GM23338 (cell line): ENCODE data around the gene SNUPN. TPM values are rescaled to one million over a fixed set of nuclear protein-coding genes. Genes with fewer than 3 reads are reported as not detected.

ENCODE experiments used
- ATAC-seq: fragments of 200-7000 bp; cut with Tn5 transposase; 3 replicates; pipeline ENCODE4 v1.9.1; 2020
- DNase-seq: peaks from one replicate; pipeline ENCODE4 v3.0.0-alpha.2; 2015; ENCODE audit warnings: low spot score
- H2AFZ ChIP-seq: fragments of 200-600 bp; sonication (generic); 2 replicates; pipeline ENCODE4 v1.8.0; 2016; ENCODE audit warnings: antibody characterized with exemption, mild to moderate bottlenecking, moderate library complexity
- H3F3A ChIP-seq: fragments of 200-600 bp; sonication (generic); replicated peaks from 2 replicates; pipeline ENCODE4 v1.8.0; 2017; ENCODE audit warnings: antibody characterized with exemption, mixed run types, low read depth
- H3K27ac ChIP-seq: fragments of 200-600 bp; sonication (generic); 2 replicates; pipeline ENCODE4 v1.6.1; 2016; ENCODE audit warnings: low read depth
- H3K27me3 ChIP-seq: fragments of 200-600 bp; sonication (generic); 2 replicates; pipeline ENCODE4 v1.8.0; 2016; ENCODE audit warnings: mild to moderate bottlenecking, mixed run types, moderate library complexity; ENCODE audit not compliant: insufficient read depth
- H3K36me3 ChIP-seq: fragments of 200-600 bp; sonication (generic); 2 replicates; pipeline ENCODE4 v1.8.0; 2016; ENCODE audit warnings: mild to moderate bottlenecking; ENCODE audit not compliant: insufficient read depth
- H3K4me1 ChIP-seq: fragments of 200-600 bp; sonication (generic); 2 replicates; pipeline ENCODE4 v1.8.0; 2016; ENCODE audit warnings: mild to moderate bottlenecking, moderate library complexity; ENCODE audit not compliant: insufficient read depth
- H3K4me2 ChIP-seq: fragments of 200-600 bp; sonication (generic); 2 replicates; pipeline ENCODE4 v1.7.1; 2017; ENCODE audit warnings: mixed run types
- H3K4me3 ChIP-seq: fragments of 200-600 bp; sonication (generic); 2 replicates; pipeline ENCODE4 v1.6.1; 2016; ENCODE audit warnings: mixed run types
- H3K79me2 ChIP-seq: fragments of 200-600 bp; sonication (generic); replicated peaks from 2 replicates; pipeline ENCODE4 v1.8.0; 2017; ENCODE audit warnings: mild to moderate bottlenecking; ENCODE audit not compliant: insufficient read depth
- H3K9me2 ChIP-seq: fragments of 200-600 bp; sonication (generic); 2 replicates; pipeline ENCODE4 v1.8.0; 2017; ENCODE audit not compliant: insufficient read depth
- H4K20me1 ChIP-seq: fragments of 200-600 bp; sonication (generic); replicated peaks from 2 replicates; pipeline ENCODE4 v1.8.0; 2017; ENCODE audit warnings: mild to moderate bottlenecking; ENCODE audit not compliant: insufficient read depth
- H3K27ac Mint-ChIP-seq: 2 replicates; pipeline ENCODE4 v1.8.0; 2020; ENCODE audit warnings: inconsistent platforms, mild to moderate bottlenecking, moderate library complexity, mixed read lengths
- H3K27me3 Mint-ChIP-seq: 3 replicates; pipeline ENCODE4 v1.8.0; 2022; ENCODE audit warnings: low read depth, mild to moderate bottlenecking, moderate library complexity, mixed read lengths, inconsistent platforms; ENCODE audit not compliant: insufficient read depth, poor library complexity
- H3K36me3 Mint-ChIP-seq: 3 replicates; pipeline ENCODE4 v1.8.0; 2021; ENCODE audit warnings: low read depth, mild to moderate bottlenecking, inconsistent platforms, moderate library complexity, mixed read lengths
- H3K4me1 Mint-ChIP-seq: 3 replicates; pipeline ENCODE4 v1.8.0; 2020; ENCODE audit warnings: mild to moderate bottlenecking, inconsistent platforms, mixed read lengths
- H3K4me3 Mint-ChIP-seq: 3 replicates; pipeline ENCODE4 v1.8.0; 2021; ENCODE audit warnings: moderate library complexity, mild to moderate bottlenecking, inconsistent platforms, mixed read lengths
- H3K9me3 Mint-ChIP-seq: 3 replicates; pipeline ENCODE4 v1.8.0; 2020; ENCODE audit warnings: moderate library complexity, mild to moderate bottlenecking, inconsistent platforms, mixed read lengths
- CREB1 ChIP-seq: fragments of 250-450 bp; sonication (Bioruptor Pico); IDR thresholded peaks from 2 replicates; pipeline ENCODE4 v1.5.0; 2020; ENCODE audit warnings: low read depth, mild to moderate bottlenecking, moderate library complexity
- CTCF ChIP-seq, 2 experiments: fragments of 200-600 bp in 1 of 2; sonication (generic) in 1 of 2; conservative IDR thresholded peaks; 2 replicates each; pipeline versions ENCODE4 v1.5.1 to v1.6.1; 2016 to 2017; ENCODE audit warnings: antibody characterized with exemption in 2 of 2, low read depth in 2 of 2, mild to moderate bottlenecking in 2 of 2, moderate library complexity in 1 of 2
- ETS1 ChIP-seq: IDR thresholded peaks from 2 replicates; pipeline ENCODE4 v1.6.1; 2016; ENCODE audit warnings: antibody characterized with exemption
- EZH2 ChIP-seq: fragments of 200-600 bp; sonication (generic); IDR thresholded peaks from one replicate; pipeline ENCODE4 v1.8.0; 2017; ENCODE audit warnings: antibody characterized with exemption, mild to moderate bottlenecking, low read depth; ENCODE audit not compliant: unreplicated experiment
- EZH2phosphoT487 ChIP-seq: fragments of 200-600 bp; sonication (generic); IDR thresholded peaks from one replicate; pipeline ENCODE4 v1.8.1; 2018; ENCODE audit warnings: antibody characterized with exemption; ENCODE audit not compliant: unreplicated experiment
- NANOG ChIP-seq: IDR thresholded peaks from 2 replicates; pipeline ENCODE4 v1.6.1; 2016; ENCODE audit warnings: antibody characterized with exemption, borderline replicate concordance
- REST ChIP-seq: IDR thresholded peaks from one replicate; pipeline ENCODE4 v1.6.1; 2018; ENCODE audit warnings: antibody characterized with exemption; ENCODE audit not compliant: unreplicated experiment
- ZNF331 ChIP-seq: fragments of 250-450 bp; sonication (Bioruptor Pico); IDR thresholded peaks from 2 replicates; pipeline ENCODE4 v1.5.0; 2020; ENCODE audit warnings: low read depth, mild to moderate bottlenecking, moderate library complexity
- polyA plus RNA-seq: library from polyadenylated mRNA; unstranded; fragments of >200 nt; fragmentation: Nextera tagmentation; extraction: Ambion mirVana; gene quantifications from 2 replicates; pipeline ENCODE4 v1.2.1, GENCODE V29; 2016
- total RNA-seq: library from RNA; depleted of rRNA; stranded (reverse); fragments of >200 nt; shearing (Covaris generic); gene quantifications from 2 replicates; pipeline ENCODE4 v1.2.3, GENCODE V29; 2014

Gene SNUPN
- total and polyA plus RNA-seq, 2 experiments from 2014 or later: 20.5 to 27.7 TPM

- TF ChIP-seq REST (no peak), CTCF (conservative IDR thresholded peaks at IDR 0.05; ENCODE audit: low read depth in 2 of 2) (no peak), ETS1 (no peak), EZH2 (no peak), NANOG (no peak), ZNF331 (CRISPR knock-in tag) (no peak), EZH2phosphoT487 (no peak), CREB1 (CRISPR knock-in tag) (no peak)
Measured at GRCh38 chr15:75641179-75641503, 15.6 kb upstream of the SNUPN start (continued).

GRCh38 chr15:75640483-75641178, 15.1 kb upstream of the SNUPN start:
- peaks cover 14% of the 10 kb centered on the region for H3K36me3 Mint-ChIP-seq
- H3K4me1 Mint-ChIP-seq: peaks cover 29% of the 10 kb centered on the region
- peaks cover 41% of the 10 kb centered on the region for H3K79me2 ChIP-seq
- H3F3A ChIP-seq: peaks cover 33% of the 10 kb centered on the region
- TF ChIP-seq CTCF (conservative IDR thresholded peaks at IDR 0.05; ENCODE audit: low read depth in 2 of 2) (peak; percentile 39 to 66; a peak in 3 of 4 replicates), EZH2phosphoT487 (no peak), CREB1 (CRISPR knock-in tag) (no peak)
- H4K20me1 ChIP-seq: peaks cover 26% of the 10 kb centered on the region
- peaks cover 17% of the 10 kb centered on the region for H3K27me3 Mint-ChIP-seq
- H3K27ac Mint-ChIP-seq: peak overlapping the region; percentile 98
- peaks cover 2% of the 10 kb centered on the region for H3K27me3 ChIP-seq
- H3K4me3 Mint-ChIP-seq: peak overlapping the region; percentile 90
- H3K4me3 ChIP-seq: peak overlapping the region; percentile 89
- no peaks in the 10 kb centered on the region for H3K9me2 ChIP-seq
- DNase-seq (peak; percentile 79), ATAC-seq (peak; percentile 75)
- peak overlapping the region; percentile 77 for H3K4me2 ChIP-seq
- no peaks in the 10 kb centered on the region; the same call in 1 of the 3 replicates for H3K9me3 Mint-ChIP-seq
- H2AFZ ChIP-seq: 0 out of 2 replicates have a peak overlapping the region, but pooled peaks have one; percentile 7
- no peaks in the 10 kb centered on the region for H3K36me3 ChIP-seq
- H3K27ac ChIP-seq: peak overlapping the region; percentile 98
- H3K4me1 ChIP-seq: peaks cover 24% of the 10 kb centered on the region
